ENCODE data around the gene OR5H1. TPM values are rescaled to one million over a fixed set of nuclear protein-coding genes. Genes with fewer than 3 reads are reported as not detected.

Gene OR5H1
- total and polyA plus RNA-seq, 2 of the 4 experiments (the other 2 are of a cell fraction): not detected

DNA sequence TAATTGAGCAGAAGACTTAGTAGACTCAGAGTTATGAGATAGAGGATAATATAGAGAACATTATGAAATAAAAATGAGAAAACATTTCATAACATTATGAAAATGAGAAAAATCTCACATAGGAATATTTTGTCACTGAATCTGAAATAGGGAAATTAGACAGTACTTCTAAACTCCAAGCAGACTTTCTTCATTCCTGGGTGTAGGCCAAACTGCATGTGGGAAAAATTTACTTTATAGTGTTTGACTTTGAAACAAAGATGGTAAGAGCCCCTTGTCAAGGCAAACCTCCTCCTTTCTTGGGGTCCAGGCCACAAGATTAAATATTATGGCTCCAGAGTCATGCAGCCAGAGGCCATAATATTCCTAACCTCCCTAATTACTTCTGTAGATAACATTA lies 10.0 kb downstream of the OR5H1 start:
- no peak overlapping the region for H3K4ac ChIP-seq (ENCODE audit: low read depth, low read length)
- no peak overlapping the region for H3K56ac ChIP-seq (ENCODE audit: extremely low read depth, insufficient read depth, low read length)
- ChIA-PET CTCF (no interaction called here), POLR2A (ENCODE audit: unreplicated experiment) (no interaction called here)
- no peaks in the 10 kb centered on the region for H4K20me1 ChIP-seq (ENCODE audit: insufficient read depth, low read length)
- no peak overlapping the region for H4K5ac ChIP-seq (ENCODE audit: low read depth, low read length)
- no peak overlapping the region for H3K18ac ChIP-seq (ENCODE audit: low read depth, low read length)
- H3K23ac ChIP-seq (ENCODE audit: low read depth, low read length): no peak overlapping the region
- no peak overlapping the region for H2AK5ac ChIP-seq (ENCODE audit: low read depth, low read length)
- no peak overlapping the region for H3K4me2 ChIP-seq (ENCODE audit: low read depth, low read length)
- no peak overlapping the region for H2AFZ ChIP-seq (replicated peaks; ENCODE audit: low read length, poor library complexity)
- no peak overlapping the region for H3K4me3 ChIP-seq (ENCODE audit: insufficient read depth, low read depth, low read length)
- no peak overlapping the region for H2BK15ac ChIP-seq (ENCODE audit: low read depth, low read length)
- no peak overlapping the region for H2BK120ac ChIP-seq (ENCODE audit: low read depth, low read length)
- no peak overlapping the region for H2AK9ac ChIP-seq (replicated peaks; ENCODE audit: low read depth, low read length, poor library complexity)
- H3K4me1 ChIP-seq (ENCODE audit: control insufficient read depth, insufficient read depth, low read length): no peaks in the 10 kb centered on the region
- H3K36me3 ChIP-seq (ENCODE audit: control insufficient read depth, insufficient read depth, low read length): no peaks in the 10 kb centered on the region
- ATAC-seq (ENCODE audit: low read depth) (no peak), DNase-seq (no peak)
- H3K27me3 ChIP-seq (ENCODE audit: control insufficient read depth, insufficient read depth, low read length): no peaks in the 10 kb centered on the region
- TF ChIP-seq, protein P1, sequence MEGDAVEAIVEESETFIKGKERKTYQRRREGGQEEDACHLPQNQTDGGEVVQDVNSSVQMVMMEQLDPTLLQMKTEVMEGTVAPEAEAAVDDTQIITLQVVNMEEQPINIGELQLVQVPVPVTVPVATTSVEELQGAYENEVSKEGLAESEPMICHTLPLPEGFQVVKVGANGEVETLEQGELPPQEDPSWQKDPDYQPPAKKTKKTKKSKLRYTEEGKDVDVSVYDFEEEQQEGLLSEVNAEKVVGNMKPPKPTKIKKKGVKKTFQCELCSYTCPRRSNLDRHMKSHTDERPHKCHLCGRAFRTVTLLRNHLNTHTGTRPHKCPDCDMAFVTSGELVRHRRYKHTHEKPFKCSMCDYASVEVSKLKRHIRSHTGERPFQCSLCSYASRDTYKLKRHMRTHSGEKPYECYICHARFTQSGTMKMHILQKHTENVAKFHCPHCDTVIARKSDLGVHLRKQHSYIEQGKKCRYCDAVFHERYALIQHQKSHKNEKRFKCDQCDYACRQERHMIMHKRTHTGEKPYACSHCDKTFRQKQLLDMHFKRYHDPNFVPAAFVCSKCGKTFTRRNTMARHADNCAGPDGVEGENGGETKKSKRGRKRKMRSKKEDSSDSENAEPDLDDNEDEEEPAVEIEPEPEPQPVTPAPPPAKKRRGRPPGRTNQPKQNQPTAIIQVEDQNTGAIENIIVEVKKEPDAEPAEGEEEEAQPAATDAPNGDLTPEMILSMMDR (conservative IDR thresholded peaks at IDR 0.05; ENCODE audit: low read depth, low read length): no peak
- no peak for TF ChIP-seq BHLHE40 (IDR thresholded peaks at IDR 0.05; ENCODE audit: low read depth, low read length)
- no peak for TF ChIP-seq MAZ (IDR thresholded peaks at IDR 0.05; ENCODE audit: borderline replicate concordance, low read depth, low read length)
- TF ChIP-seq MXI1 (IDR thresholded peaks at IDR 0.05; ENCODE audit: borderline replicate concordance, low read depth, low read length): no peak
- no peak for TF ChIP-seq NFE2L2 (IDR thresholded peaks at IDR 0.05; ENCODE audit: low read depth, low read length)
- TF ChIP-seq, protein P2, sequence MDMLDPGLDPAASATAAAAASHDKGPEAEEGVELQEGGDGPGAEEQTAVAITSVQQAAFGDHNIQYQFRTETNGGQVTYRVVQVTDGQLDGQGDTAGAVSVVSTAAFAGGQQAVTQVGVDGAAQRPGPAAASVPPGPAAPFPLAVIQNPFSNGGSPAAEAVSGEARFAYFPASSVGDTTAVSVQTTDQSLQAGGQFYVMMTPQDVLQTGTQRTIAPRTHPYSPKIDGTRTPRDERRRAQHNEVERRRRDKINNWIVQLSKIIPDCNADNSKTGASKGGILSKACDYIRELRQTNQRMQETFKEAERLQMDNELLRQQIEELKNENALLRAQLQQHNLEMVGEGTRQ (IDR thresholded peaks at IDR 0.05; ENCODE audit: low read depth, low read length): no peak
- TF ChIP-seq SMC3 (IDR thresholded peaks at IDR 0.05; ENCODE audit: low read depth, low read length): no peak
- TF ChIP-seq CHD1 (IDR thresholded peaks at IDR 0.05; ENCODE audit: low read depth, low read length): no peak
- TF ChIP-seq RFX5 (IDR thresholded peaks at IDR 0.05; ENCODE audit: low read depth, low read length): no peak
- TF ChIP-seq MAFK (IDR thresholded peaks at IDR 0.05; ENCODE audit: low read depth, low read length): no peak
- TF ChIP-seq FOS (IDR thresholded peaks at IDR 0.05; ENCODE audit: low read depth, low read length): no peak
- TF ChIP-seq POLR2A (IDR thresholded peaks at IDR 0.05; ENCODE audit: low read depth, low read length): no peak
- TF ChIP-seq, protein P3, sequence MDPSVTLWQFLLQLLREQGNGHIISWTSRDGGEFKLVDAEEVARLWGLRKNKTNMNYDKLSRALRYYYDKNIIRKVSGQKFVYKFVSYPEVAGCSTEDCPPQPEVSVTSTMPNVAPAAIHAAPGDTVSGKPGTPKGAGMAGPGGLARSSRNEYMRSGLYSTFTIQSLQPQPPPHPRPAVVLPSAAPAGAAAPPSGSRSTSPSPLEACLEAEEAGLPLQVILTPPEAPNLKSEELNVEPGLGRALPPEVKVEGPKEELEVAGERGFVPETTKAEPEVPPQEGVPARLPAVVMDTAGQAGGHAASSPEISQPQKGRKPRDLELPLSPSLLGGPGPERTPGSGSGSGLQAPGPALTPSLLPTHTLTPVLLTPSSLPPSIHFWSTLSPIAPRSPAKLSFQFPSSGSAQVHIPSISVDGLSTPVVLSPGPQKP (IDR thresholded peaks at IDR 0.05; ENCODE audit: borderline replicate concordance, low read depth, low read length): no peak
- no peak for TF ChIP-seq CEBPB (IDR thresholded peaks at IDR 0.05; ENCODE audit: low read depth, low read length)
- TF ChIP-seq RAD21 (IDR thresholded peaks at IDR 0.05; ENCODE audit: low read length): no peak
- no peak for TF ChIP-seq RCOR1 (IDR thresholded peaks at IDR 0.05; ENCODE audit: insufficient replicate concordance, low read length)
- no peak overlapping the region for H4K91ac ChIP-seq (ENCODE audit: insufficient read depth, low read depth, low read length)
- no peak overlapping the region for H3K9ac ChIP-seq (ENCODE audit: low read depth, low read length)
- no peak overlapping the region for H3K14ac ChIP-seq (replicated peaks; ENCODE audit: low read depth, low read length)
- dilution Hi-C loops (cut with HindIII; ENCODE audit: low sequenced_read_pairs, unreplicated experiment) (no loop called here), intact Hi-C loops (cut with micrococcal nuclease) (no loop called here), in situ Hi-C loops (cut with MboI; ENCODE audit: low sequenced_read_pairs) (no loop called here)
- H2BK5ac ChIP-seq (ENCODE audit: low read depth, low read length, poor library complexity, severe bottlenecking): no peak overlapping the region
- BruUV-seq (replicated peaks): no TSS peak
- no peaks in the 10 kb centered on the region for H3K9me3 ChIP-seq (ENCODE audit: control insufficient read depth, insufficient read depth, low read length)
- H3K27ac ChIP-seq (ENCODE audit: insufficient read depth, low read length): no peak overlapping the region
- no peaks in the 10 kb centered on the region for H3K79me1 ChIP-seq (ENCODE audit: low read depth in 1 of 2, low read length in 2 of 2)
- H2BK20ac ChIP-seq (ENCODE audit: low read depth, low read length): no peak overlapping the region
- H4K8ac ChIP-seq (ENCODE audit: low read depth in 2 of 2, low read length in 2 of 2): no peak overlapping the region
- H3K9me1 ChIP-seq (ENCODE audit: insufficient read depth, low read length): no peaks in the 10 kb centered on the region
